Left ventricle myocardium inferior (tissue), 1 donor: ENCODE measurements around the gene TMEM132E. TPM values are rescaled to one million over a fixed set of nuclear protein-coding genes. Genes with fewer than 3 reads are reported as not detected.

ENCODE experiments used
- DNase-seq: peaks from one replicate; pipeline ENCODE4 v3.0.0-alpha.2; 2020
- H3K27ac ChIP-seq: fragments of 200-600 bp; replicated peaks from 2 replicates; pipeline ENCODE4 v1.8.0; 2021
- H3K27me3 ChIP-seq: fragments of 200-600 bp; 2 replicates; pipeline ENCODE4 v1.8.0; 2021; ENCODE audit warnings: low read depth
- H3K36me3 ChIP-seq: fragments of 200-600 bp; 2 replicates; pipeline ENCODE4 v1.8.0; 2021
- H3K4me1 ChIP-seq: fragments of 200-600 bp; 2 replicates; pipeline ENCODE4 v1.8.0; 2021
- H3K4me3 ChIP-seq: fragments of 200-600 bp; 2 replicates; pipeline ENCODE4 v1.8.0; 2021; ENCODE audit warnings: mild to moderate bottlenecking, moderate library complexity
- H3K9me3 ChIP-seq: fragments of 200-600 bp; replicated peaks from 2 replicates; pipeline ENCODE4 v1.8.0; 2021
- CTCF ChIP-seq: fragments of 200-600 bp; IDR thresholded peaks from 2 replicates; pipeline ENCODE4 v1.8.0; 2021; ENCODE audit warnings: antibody characterized with exemption, mild to moderate bottlenecking, borderline replicate concordance
- intact Hi-C: fragments of 100-400 bp; cut with micrococcal nuclease; formaldehyde crosslinking; loops from one replicate; pipeline ENCODE4 v1.11.0; 2022
- total RNA-seq: library from RNA; stranded (reverse); fragmentation: NEBNext Ultra II Directional; extraction: Animal tissue kit (Norgen Biotek cat#: 25700); gene quantifications from one replicate; pipeline ENCODE4 v1.2.1, GENCODE V29; 2021
- donor health status: DM: no; HTN: yes; CAD: no; lungs with severe emphysema.

The TMEM132E gene
- total RNA-seq, 1 donor from 2014 or later, result 0.05 TPM

GRCh38 chr17:34668206-34668605 lies 88.8 kb downstream of the TMEM132E start:
- DNase-seq, result no peak
- no peak overlapping the region for H3K4me3 ChIP-seq
- no peaks in the 10 kb centered on the region for H3K4me1 ChIP-seq
- no peak for TF ChIP-seq CTCF
- peaks cover 88% of the 10 kb centered on the region for H3K27me3 ChIP-seq
- H3K36me3 ChIP-seq, result no peaks in the 10 kb centered on the region
- no peaks in the 10 kb centered on the region for H3K9me3 ChIP-seq
- intact Hi-C loops, result no loop called here
- H3K27ac ChIP-seq, result no peak overlapping the region

- Histone ChIP-seq H3K36me3 (no peaks in the 10 kb centered on the region), H3K27ac (no peak overlapping the region), H3K4me3 (no peak overlapping the region), H3K9me3 (no peaks in the 10 kb centered on the region), H3K4me1 (no peaks in the 10 kb centered on the region), H3K27me3 (peaks cover 90% of the 10 kb centered on the region)
- intact Hi-C loops, result no loop called here
- DNase-seq, result no peak
- no peak for TF ChIP-seq CTCF
Observed at GRCh38 chr17:34669511-34669910, 90.1 kb downstream of the TMEM132E start.

GRCh38 chr17:34670618-34671017 lies 91.2 kb downstream of the TMEM132E start:
- no peak for TF ChIP-seq CTCF
- H3K9me3 ChIP-seq, result no peaks in the 10 kb centered on the region
- H3K36me3 ChIP-seq, result no peaks in the 10 kb centered on the region
- no peaks in the 10 kb centered on the region for H3K4me1 ChIP-seq
- no peak overlapping the region for H3K4me3 ChIP-seq
- H3K27me3 ChIP-seq, result peaks cover 86% of the 10 kb centered on the region
- intact Hi-C loops, result no loop called here
- H3K27ac ChIP-seq, result no peak overlapping the region
- no peak for DNase-seq

GRCh38 chr17:34671191-34671590 lies 91.8 kb downstream of the TMEM132E start:
- Histone ChIP-seq H3K9me3 (no peaks in the 10 kb centered on the region), H3K4me1 (no peaks in the 10 kb centered on the region), H3K4me3 (no peak overlapping the region), H3K27me3 (peaks cover 81% of the 10 kb centered on the region), H3K36me3 (no peaks in the 10 kb centered on the region), H3K27ac (no peak overlapping the region)
- TF ChIP-seq CTCF, result no peak
- intact Hi-C loops, result no loop called here
- no peak for DNase-seq

GRCh38 chr17:34672176-34672785 lies 92.9 kb downstream of the TMEM132E start:
- intact Hi-C loops, result no loop called here
- H3K36me3 ChIP-seq, result no peaks in the 10 kb centered on the region
- no peaks in the 10 kb centered on the region for H3K4me1 ChIP-seq
- H3K27me3 ChIP-seq, result peaks cover 70% of the 10 kb centered on the region
- H3K4me3 ChIP-seq, result no peak overlapping the region
- TF ChIP-seq CTCF, result no peak
- H3K27ac ChIP-seq, result no peak overlapping the region
- DNase-seq, result no peak
- H3K9me3 ChIP-seq, result no peaks in the 10 kb centered on the region

GRCh38 chr17:34673516-34673915 lies 94.1 kb downstream of the TMEM132E start:
- TF ChIP-seq CTCF, result no peak
- Histone ChIP-seq H3K4me1 (no peaks in the 10 kb centered on the region), H3K27ac (no peak overlapping the region), H3K36me3 (no peaks in the 10 kb centered on the region), H3K9me3 (no peaks in the 10 kb centered on the region), H3K4me3 (no peak overlapping the region), H3K27me3 (peaks cover 63% of the 10 kb centered on the region)
- intact Hi-C loops, result no loop called here
- DNase-seq, result no peak
